HepG2 (cell line): Measurements from ENCODE around the gene JADE3. TPM values are rescaled to one million over a fixed set of nuclear protein-coding genes. Genes with fewer than 3 reads are reported as not detected.

ENCODE experiments used
- SOX5 ChIP-seq: IDR thresholded peaks from 2 replicates; pipeline ENCODE4 v1.6.1; 2016; ENCODE audit warnings: borderline replicate concordance
- XRCC5 ChIP-seq: fragments of 200-400 bp; formaldehyde crosslinking; optimal IDR thresholded peaks from 2 replicates; pipeline ENCODE3; 2017; ENCODE audit warnings: mild to moderate bottlenecking, low read length
- ZFP36 ChIP-seq: fragments of 150-350 bp; IDR thresholded peaks from 2 replicates; pipeline ENCODE4 v1.6.1; 2018; ENCODE audit warnings: borderline replicate concordance, low read length, low read depth; ENCODE audit not compliant: partially characterized antibody
- ZFP36L1 ChIP-seq: sonication (generic); formaldehyde crosslinking; IDR thresholded peaks from 2 replicates; pipeline ENCODE4 v1.8.0; 2022; ENCODE audit warnings: mild to moderate bottlenecking, missing genetic modification reagents, moderate library complexity
- ZNF24 ChIP-seq: fragments of 450-650 bp; IDR thresholded peaks from 2 replicates; pipeline ENCODE4 v1.6.1; 2017; ENCODE audit warnings: antibody characterized with exemption, mild to moderate bottlenecking
- ZNF292 ChIP-seq: sonication (generic); formaldehyde crosslinking; IDR thresholded peaks from 2 replicates; pipeline ENCODE4 v1.8.1; 2022; ENCODE audit warnings: mild to moderate bottlenecking, low read depth, missing genetic modification reagents, borderline replicate concordance
- ZNF510 ChIP-seq: sonication (generic); formaldehyde crosslinking; IDR thresholded peaks from 2 replicates; pipeline ENCODE4 v1.4.0; 2020; ENCODE audit warnings: low read depth, mild to moderate bottlenecking, missing genetic modification reagents
- polyA plus RNA-seq, 8 experiments: library from polyadenylated mRNA; depleted of rRNA in 3 of 8; stranded (reverse) in 7 of 8; unstranded in 1 of 8; fragments of >200 nt; fragmentation: Illumina TruSeq in 4 of 8; extraction: Trizol in 4 of 8; gene quantifications; 2 replicates each; pipeline versions ENCODE4 v1.2.1 to v1.2.3, GENCODE V29; 2011 to 2016; ENCODE audit warnings: low read depth in 4 of 8, missing spikeins in 1 of 8, mixed read lengths in 1 of 8; ENCODE audit not compliant: insufficient read depth in 1 of 8
- total RNA-seq, 5 experiments: library from RNA; depleted of rRNA; stranded (reverse); fragments of >200 nt; fragmentation: Illumina TruSeq; extraction: Trizol; gene quantifications; 2 replicates each; pipeline ENCODE4 v1.2.3, GENCODE V29; 2016; ENCODE audit warnings: low read depth in 1 of 5
- TF ChIP-seq, protein P1 (sequence below): sonication (generic); formaldehyde crosslinking; IDR thresholded peaks from 2 replicates; pipeline ENCODE4 v1.5.1; 2020; ENCODE audit warnings: mild to moderate bottlenecking, missing genetic modification reagents, moderate library complexity
- TF ChIP-seq, protein P2 (sequence below): sonication (generic); formaldehyde crosslinking; conservative IDR thresholded peaks from 2 replicates; pipeline ENCODE4 v1.4.0; 2020; ENCODE audit warnings: mild to moderate bottlenecking, missing genetic modification reagents, moderate library complexity
- TF ChIP-seq, protein P3 (sequence below): sonication (generic); formaldehyde crosslinking; IDR thresholded peaks from 2 replicates; pipeline ENCODE4 v1.4.0; 2020; ENCODE audit warnings: missing genetic modification reagents, borderline replicate concordance
- TF ChIP-seq, protein P4 (sequence below), 2 experiments: IDR thresholded peaks; 2 replicates each; pipeline ENCODE4 v1.6.1; 2011 to 2012; ENCODE audit warnings: low read length in 2 of 2, borderline replicate concordance in 1 of 2, low read depth in 1 of 2, mild to moderate bottlenecking in 1 of 2, moderate library complexity in 1 of 2

JADE3 gene
- total and polyA plus RNA-seq, 2 of the 13 experiments (the other 11 are each of a cell fraction or from before 2014, with no cell fraction given) = 7.7 to 7.8 TPM

DNA sequence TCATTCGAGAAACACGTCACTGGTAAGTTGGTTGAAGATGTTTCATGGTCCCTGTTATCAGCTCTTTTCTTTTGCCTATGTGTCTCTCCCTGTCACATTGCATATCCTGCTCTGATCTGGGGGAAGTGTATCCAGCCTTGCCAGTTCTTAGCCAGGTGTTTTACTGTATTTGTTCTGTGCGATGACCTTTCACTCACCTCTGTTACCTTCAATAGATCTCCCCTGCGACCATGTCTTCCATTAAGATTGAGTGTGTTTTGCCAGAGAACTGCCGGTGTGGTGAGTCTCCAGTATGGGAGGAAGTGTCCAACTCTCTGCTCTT, 168.7 kb downstream of the JADE3 start (continued):
- TF ChIP-seq, protein P1, sequence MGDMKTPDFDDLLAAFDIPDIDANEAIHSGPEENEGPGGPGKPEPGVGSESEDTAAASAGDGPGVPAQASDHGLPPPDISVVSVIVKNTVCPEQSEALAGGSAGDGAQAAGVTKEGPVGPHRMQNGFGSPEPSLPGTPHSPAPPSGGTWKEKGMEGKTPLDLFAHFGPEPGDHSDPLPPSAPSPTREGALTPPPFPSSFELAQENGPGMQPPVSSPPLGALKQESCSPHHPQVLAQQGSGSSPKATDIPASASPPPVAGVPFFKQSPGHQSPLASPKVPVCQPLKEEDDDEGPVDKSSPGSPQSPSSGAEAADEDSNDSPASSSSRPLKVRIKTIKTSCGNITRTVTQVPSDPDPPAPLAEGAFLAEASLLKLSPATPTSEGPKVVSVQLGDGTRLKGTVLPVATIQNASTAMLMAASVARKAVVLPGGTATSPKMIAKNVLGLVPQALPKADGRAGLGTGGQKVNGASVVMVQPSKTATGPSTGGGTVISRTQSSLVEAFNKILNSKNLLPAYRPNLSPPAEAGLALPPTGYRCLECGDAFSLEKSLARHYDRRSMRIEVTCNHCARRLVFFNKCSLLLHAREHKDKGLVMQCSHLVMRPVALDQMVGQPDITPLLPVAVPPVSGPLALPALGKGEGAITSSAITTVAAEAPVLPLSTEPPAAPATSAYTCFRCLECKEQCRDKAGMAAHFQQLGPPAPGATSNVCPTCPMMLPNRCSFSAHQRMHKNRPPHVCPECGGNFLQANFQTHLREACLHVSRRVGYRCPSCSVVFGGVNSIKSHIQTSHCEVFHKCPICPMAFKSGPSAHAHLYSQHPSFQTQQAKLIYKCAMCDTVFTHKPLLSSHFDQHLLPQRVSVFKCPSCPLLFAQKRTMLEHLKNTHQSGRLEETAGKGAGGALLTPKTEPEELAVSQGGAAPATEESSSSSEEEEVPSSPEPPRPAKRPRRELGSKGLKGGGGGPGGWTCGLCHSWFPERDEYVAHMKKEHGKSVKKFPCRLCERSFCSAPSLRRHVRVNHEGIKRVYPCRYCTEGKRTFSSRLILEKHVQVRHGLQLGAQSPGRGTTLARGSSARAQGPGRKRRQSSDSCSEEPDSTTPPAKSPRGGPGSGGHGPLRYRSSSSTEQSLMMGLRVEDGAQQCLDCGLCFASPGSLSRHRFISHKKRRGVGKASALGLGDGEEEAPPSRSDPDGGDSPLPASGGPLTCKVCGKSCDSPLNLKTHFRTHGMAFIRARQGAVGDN = peak; percentile 7; the same call in 1 of the 2 replicates
- TF ChIP-seq, protein P2, sequence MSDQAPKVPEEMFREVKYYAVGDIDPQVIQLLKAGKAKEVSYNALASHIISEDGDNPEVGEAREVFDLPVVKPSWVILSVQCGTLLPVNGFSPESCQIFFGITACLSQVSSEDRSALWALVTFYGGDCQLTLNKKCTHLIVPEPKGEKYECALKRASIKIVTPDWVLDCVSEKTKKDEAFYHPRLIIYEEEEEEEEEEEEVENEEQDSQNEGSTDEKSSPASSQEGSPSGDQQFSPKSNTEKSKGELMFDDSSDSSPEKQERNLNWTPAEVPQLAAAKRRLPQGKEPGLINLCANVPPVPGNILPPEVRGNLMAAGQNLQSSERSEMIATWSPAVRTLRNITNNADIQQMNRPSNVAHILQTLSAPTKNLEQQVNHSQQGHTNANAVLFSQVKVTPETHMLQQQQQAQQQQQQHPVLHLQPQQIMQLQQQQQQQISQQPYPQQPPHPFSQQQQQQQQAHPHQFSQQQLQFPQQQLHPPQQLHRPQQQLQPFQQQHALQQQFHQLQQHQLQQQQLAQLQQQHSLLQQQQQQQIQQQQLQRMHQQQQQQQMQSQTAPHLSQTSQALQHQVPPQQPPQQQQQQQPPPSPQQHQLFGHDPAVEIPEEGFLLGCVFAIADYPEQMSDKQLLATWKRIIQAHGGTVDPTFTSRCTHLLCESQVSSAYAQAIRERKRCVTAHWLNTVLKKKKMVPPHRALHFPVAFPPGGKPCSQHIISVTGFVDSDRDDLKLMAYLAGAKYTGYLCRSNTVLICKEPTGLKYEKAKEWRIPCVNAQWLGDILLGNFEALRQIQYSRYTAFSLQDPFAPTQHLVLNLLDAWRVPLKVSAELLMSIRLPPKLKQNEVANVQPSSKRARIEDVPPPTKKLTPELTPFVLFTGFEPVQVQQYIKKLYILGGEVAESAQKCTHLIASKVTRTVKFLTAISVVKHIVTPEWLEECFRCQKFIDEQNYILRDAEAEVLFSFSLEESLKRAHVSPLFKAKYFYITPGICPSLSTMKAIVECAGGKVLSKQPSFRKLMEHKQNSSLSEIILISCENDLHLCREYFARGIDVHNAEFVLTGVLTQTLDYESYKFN (CRISPR knock-in tag) = peak; percentile 66
- TF ChIP-seq, protein P3, sequence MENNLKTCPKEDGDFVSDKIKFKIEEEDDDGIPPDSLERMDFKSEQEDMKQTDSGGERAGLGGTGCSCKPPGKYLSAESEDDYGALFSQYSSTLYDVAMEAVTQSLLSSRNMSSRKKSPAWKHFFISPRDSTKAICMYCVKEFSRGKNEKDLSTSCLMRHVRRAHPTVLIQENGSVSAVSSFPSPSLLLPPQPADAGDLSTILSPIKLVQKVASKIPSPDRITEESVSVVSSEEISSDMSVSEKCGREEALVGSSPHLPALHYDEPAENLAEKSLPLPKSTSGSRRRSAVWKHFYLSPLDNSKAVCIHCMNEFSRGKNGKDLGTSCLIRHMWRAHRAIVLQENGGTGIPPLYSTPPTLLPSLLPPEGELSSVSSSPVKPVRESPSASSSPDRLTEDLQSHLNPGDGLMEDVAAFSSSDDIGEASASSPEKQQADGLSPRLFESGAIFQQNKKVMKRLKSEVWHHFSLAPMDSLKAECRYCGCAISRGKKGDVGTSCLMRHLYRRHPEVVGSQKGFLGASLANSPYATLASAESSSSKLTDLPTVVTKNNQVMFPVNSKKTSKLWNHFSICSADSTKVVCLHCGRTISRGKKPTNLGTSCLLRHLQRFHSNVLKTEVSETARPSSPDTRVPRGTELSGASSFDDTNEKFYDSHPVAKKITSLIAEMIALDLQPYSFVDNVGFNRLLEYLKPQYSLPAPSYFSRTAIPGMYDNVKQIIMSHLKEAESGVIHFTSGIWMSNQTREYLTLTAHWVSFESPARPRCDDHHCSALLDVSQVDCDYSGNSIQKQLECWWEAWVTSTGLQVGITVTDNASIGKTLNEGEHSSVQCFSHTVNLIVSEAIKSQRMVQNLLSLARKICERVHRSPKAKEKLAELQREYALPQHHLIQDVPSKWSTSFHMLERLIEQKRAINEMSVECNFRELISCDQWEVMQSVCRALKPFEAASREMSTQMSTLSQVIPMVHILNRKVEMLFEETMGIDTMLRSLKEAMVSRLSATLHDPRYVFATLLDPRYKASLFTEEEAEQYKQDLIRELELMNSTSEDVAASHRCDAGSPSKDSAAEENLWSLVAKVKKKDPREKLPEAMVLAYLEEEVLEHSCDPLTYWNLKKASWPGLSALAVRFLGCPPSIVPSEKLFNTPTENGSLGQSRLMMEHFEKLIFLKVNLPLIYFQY (CRISPR knock-in tag) = 0 out of 2 replicates have a peak, but pooled peaks have one; percentile 8
- TF ChIP-seq, protein P4, sequence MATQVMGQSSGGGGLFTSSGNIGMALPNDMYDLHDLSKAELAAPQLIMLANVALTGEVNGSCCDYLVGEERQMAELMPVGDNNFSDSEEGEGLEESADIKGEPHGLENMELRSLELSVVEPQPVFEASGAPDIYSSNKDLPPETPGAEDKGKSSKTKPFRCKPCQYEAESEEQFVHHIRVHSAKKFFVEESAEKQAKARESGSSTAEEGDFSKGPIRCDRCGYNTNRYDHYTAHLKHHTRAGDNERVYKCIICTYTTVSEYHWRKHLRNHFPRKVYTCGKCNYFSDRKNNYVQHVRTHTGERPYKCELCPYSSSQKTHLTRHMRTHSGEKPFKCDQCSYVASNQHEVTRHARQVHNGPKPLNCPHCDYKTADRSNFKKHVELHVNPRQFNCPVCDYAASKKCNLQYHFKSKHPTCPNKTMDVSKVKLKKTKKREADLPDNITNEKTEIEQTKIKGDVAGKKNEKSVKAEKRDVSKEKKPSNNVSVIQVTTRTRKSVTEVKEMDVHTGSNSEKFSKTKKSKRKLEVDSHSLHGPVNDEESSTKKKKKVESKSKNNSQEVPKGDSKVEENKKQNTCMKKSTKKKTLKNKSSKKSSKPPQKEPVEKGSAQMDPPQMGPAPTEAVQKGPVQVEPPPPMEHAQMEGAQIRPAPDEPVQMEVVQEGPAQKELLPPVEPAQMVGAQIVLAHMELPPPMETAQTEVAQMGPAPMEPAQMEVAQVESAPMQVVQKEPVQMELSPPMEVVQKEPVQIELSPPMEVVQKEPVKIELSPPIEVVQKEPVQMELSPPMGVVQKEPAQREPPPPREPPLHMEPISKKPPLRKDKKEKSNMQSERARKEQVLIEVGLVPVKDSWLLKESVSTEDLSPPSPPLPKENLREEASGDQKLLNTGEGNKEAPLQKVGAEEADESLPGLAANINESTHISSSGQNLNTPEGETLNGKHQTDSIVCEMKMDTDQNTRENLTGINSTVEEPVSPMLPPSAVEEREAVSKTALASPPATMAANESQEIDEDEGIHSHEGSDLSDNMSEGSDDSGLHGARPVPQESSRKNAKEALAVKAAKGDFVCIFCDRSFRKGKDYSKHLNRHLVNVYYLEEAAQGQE (IDR thresholded peaks at IDR 0.05; ENCODE audit: borderline replicate concordance in 1 of 2, low read depth in 1 of 2, low read length in 2 of 2) = no peak
- TF ChIP-seq ZNF292 (CRISPR knock-in tag) (0 out of 2 replicates have a peak, but pooled peaks have one; percentile 22), XRCC5 (no peak), ZNF510 (CRISPR knock-in tag) (no peak), SOX5 (CRISPR knock-in tag) (0 out of 2 replicates have a peak, but pooled peaks have one; percentile 3), ZNF24 (no peak), ZFP36 (no peak), ZFP36L1 (CRISPR knock-in tag) (0 out of 2 replicates have a peak, but pooled peaks have one; percentile 50)
